GM21367 (cell line): Measurements from ENCODE around the gene CPNE9.

Experiments used
- ATAC-seq: cut with Tn5 transposase; IDR thresholded peaks from one replicate; pipeline ENCODE4 v1.9.1; 2021; ENCODE audit not compliant: unreplicated experiment

CPNE9 gene

GRCh38 chr3:9713142-9713541 lies 9.5 kb downstream of the CPNE9 start:
- no peak for ATAC-seq

GRCh38 chr3:9715136-9715535 lies 11.5 kb downstream of the CPNE9 start:
- ATAC-seq = no peak

- no peak for ATAC-seq
Measured at GRCh38 chr3:9715764-9716437, 12.3 kb downstream of the CPNE9 start.

- no peak for ATAC-seq
Measured at GRCh38 chr3:9716801-9717555, 13.3 kb downstream of the CPNE9 start.

GRCh38 chr3:9717563-9717962 lies 13.9 kb downstream of the CPNE9 start:
- no peak for ATAC-seq

- ATAC-seq = no peak
Measured at GRCh38 chr3:9718118-9718517, 14.5 kb downstream of the CPNE9 start.

GRCh38 chr3:9721015-9721699 lies 17.5 kb downstream of the CPNE9 start:
- no peak for ATAC-seq

GRCh38 chr3:9721700-9722060 lies 18.0 kb downstream of the CPNE9 start:
- no peak for ATAC-seq

GRCh38 chr3:9725775-9726515 lies 22.3 kb downstream of the CPNE9 start:
- no peak for ATAC-seq

GRCh38 chr3:9727041-9727595 lies 23.5 kb downstream of the CPNE9 start:
- no peak for ATAC-seq

GRCh38 chr3:9727743-9728142 lies 24.1 kb downstream of the CPNE9 start:
- no peak for ATAC-seq

- ATAC-seq = no peak
Measured at GRCh38 chr3:9729419-9729818, 25.8 kb downstream of the CPNE9 start.

GRCh38 chr3:9730657-9731205 lies 27.1 kb downstream of the CPNE9 start:
- peak; percentile 38 for ATAC-seq

- ATAC-seq = peak; percentile 88
Measured at GRCh38 chr3:9731206-9732079, 27.8 kb downstream of the CPNE9 start, which contains the start of gene BRPF1. TSS of gene BRPF1 (plus strand) at chr3:9731735. CDS start at chr3:9734141, 2,406 bp downstream.

GRCh38 chr3:9732080-9732739 lies 28.6 kb downstream of the CPNE9 start:
- ATAC-seq = no peak

GRCh38 chr3:9732740-9733115 lies 29.1 kb downstream of the CPNE9 start:
- no peak for ATAC-seq

GRCh38 chr3:9736831-9737230 lies 33.2 kb downstream of the CPNE9 start:
- ATAC-seq = no peak

- ATAC-seq = no peak
Measured at GRCh38 chr3:9739181-9739580, 35.5 kb downstream of the CPNE9 start.

- no peak for ATAC-seq
Measured at GRCh38 chr3:9742560-9742959, 38.9 kb downstream of the CPNE9 start.
